ENCODE results near the gene CFD.
A peak's percentile ranks its signal among the peaks of the same experiment; 100 is the strongest.
"Not testable (repeated sequence)": the region's sequence is repeated elsewhere in the genome, so short reads cannot be mapped to it uniquely, and the experiment has no call there.

Gene CFD

DNA sequence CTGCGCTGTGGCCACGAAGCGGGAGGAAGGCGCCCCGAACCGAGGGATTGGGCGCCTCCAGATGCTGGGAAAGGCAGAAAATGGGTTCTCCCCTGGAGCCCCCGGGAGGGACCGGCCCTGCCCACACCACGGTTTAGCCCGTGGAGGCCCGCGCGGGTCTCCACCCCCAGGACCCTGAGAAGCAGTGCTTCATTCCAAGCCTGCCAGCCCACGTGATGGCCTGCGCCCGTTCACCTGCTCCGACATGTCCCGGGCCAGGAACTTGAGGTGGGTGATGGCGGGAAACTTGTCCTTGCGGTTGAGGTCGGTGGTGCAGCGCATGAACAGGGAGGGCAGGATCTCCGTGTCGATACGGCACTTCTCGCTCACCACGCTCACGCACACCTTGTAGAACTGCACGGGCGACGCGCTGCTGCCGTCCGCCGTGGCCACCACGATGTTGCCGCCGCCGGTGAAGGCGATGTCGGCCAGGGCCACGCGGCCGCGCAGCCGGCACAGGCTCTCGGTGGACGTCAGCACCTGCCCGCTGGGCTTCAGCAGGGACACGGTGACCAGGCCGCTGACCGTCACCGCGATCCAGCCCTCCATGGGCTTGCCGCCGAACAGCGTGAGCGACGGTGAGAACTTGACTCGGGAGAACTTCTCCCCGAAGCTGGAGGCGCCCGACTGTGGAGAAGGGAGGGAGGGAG, 26.2 kb downstream of the CFD start:
- Mint-ChIP-seq H3K27me3 (no peaks in the 10 kb centered on the region), H3K4me3 (no peak overlapping the region), H3K9me3 (no peaks in the 10 kb centered on the region), H3K27ac (no peak overlapping the region), H3K4me1 (peaks cover 5% of the 10 kb centered on the region), H3K36me3 (no peaks in the 10 kb centered on the region)

DNA sequence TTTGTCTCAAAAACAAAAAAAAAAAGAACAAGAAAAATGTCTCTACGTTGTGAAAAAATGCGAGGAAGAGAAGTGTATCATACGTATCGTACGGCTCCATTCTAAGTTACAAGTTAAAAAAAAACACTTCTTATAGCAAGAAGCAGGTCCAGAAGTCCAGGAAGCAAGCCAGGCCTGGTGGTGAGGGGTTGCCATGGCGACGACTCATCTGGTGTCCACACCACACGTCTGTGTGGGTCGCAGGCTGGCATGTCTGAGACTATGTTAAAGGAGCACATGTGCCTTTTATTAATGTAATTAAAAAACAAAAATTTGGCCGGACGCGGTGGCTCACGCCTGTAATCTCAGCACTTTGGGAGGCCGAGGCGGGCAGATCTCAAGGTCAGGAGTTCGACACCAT, 27.6 kb downstream of the CFD start:
- no peaks in the 10 kb centered on the region for H3K36me3 Mint-ChIP-seq

GRCh38 chr19:887599-887998, 28.1 kb downstream of the CFD start:
- Mint-ChIP-seq H3K36me3 (no peaks in the 10 kb centered on the region), H3K4me3 (no peak overlapping the region), H3K27me3 (no peaks in the 10 kb centered on the region), H3K9me3 (no peaks in the 10 kb centered on the region), H3K4me1 (peaks cover 11% of the 10 kb centered on the region), H3K27ac (no peak overlapping the region)

More for the DNA sequence above, 27.6 kb downstream of the CFD start:
- Mint-ChIP-seq H3K9me3 (no peaks in the 10 kb centered on the region), H3K4me3 (no peak overlapping the region), H3K27me3 (no peaks in the 10 kb centered on the region), H3K4me1 (peaks cover 11% of the 10 kb centered on the region), H3K27ac (no peak overlapping the region)

GRCh38 chr19:888581-889385, 29.3 kb downstream of the CFD start:
- no peaks in the 10 kb centered on the region for H3K27me3 Mint-ChIP-seq
- H3K4me3 Mint-ChIP-seq = peak overlapping the region; percentile 23
- no peaks in the 10 kb centered on the region for H3K9me3 Mint-ChIP-seq
- no peak overlapping the region for H3K27ac Mint-ChIP-seq
- H3K4me1 Mint-ChIP-seq = peaks cover 19% of the 10 kb centered on the region
- no peaks in the 10 kb centered on the region for H3K36me3 Mint-ChIP-seq

- H3K36me3 Mint-ChIP-seq = no peaks in the 10 kb centered on the region
- no peaks in the 10 kb centered on the region for H3K27me3 Mint-ChIP-seq
- H3K27ac Mint-ChIP-seq = no peak overlapping the region
- H3K9me3 Mint-ChIP-seq = no peaks in the 10 kb centered on the region
- H3K4me3 Mint-ChIP-seq = no peak overlapping the region
- peaks cover 26% of the 10 kb centered on the region for H3K4me1 Mint-ChIP-seq
These were observed 30.3 kb downstream of the CFD start for GRCh38 chr19:889662-890295.

GRCh38 chr19:890831-891230, 31.4 kb downstream of the CFD start:
- Mint-ChIP-seq H3K27ac (peak overlapping the region; percentile 68), H3K9me3 (no peaks in the 10 kb centered on the region), H3K4me3 (peak overlapping the region; percentile 68), H3K27me3 (no peaks in the 10 kb centered on the region), H3K36me3 (no peaks in the 10 kb centered on the region), H3K4me1 (peaks cover 26% of the 10 kb centered on the region)

GRCh38 chr19:891421-892200, 32.1 kb downstream of the CFD start:
- Mint-ChIP-seq H3K4me1 (peaks cover 27% of the 10 kb centered on the region), H3K27ac (peak overlapping the region; percentile 68), H3K4me3 (peak overlapping the region; percentile 84)
- not testable (repeated sequence) for H3K36me3 Mint-ChIP-seq, H3K9me3 Mint-ChIP-seq, H3K27me3 Mint-ChIP-seq

- Mint-ChIP-seq H3K9me3 (no peaks in the 10 kb centered on the region), H3K36me3 (no peaks in the 10 kb centered on the region), H3K4me3 (peak overlapping the region; percentile 84), H3K4me1 (peaks cover 30% of the 10 kb centered on the region), H3K27me3 (no peaks in the 10 kb centered on the region), H3K27ac (peak overlapping the region; percentile 55)
These were observed 32.9 kb downstream of the CFD start for GRCh38 chr19:892243-892893.

- H3K9me3 Mint-ChIP-seq = no peaks in the 10 kb centered on the region
- H3K27me3 Mint-ChIP-seq = no peaks in the 10 kb centered on the region
- H3K4me1 Mint-ChIP-seq = peaks cover 30% of the 10 kb centered on the region
- H3K4me3 Mint-ChIP-seq = peak within 1 kb of the TSS; percentile 95
- H3K36me3 Mint-ChIP-seq = no peaks in the 10 kb centered on the region
- H3K27ac Mint-ChIP-seq = peak within 1 kb of the TSS; percentile 100
These were observed 33.6 kb downstream of the CFD start, which contains the start of the genes MED16 and RNU6-9 for GRCh38 chr19:892894-893689. Gene MED16 (minus strand): TSS chr19:893187. CDS start chr19:891131, 2,056 bp downstream. Gene RNU6-9 (plus strand): TSS chr19:893484.

DNA sequence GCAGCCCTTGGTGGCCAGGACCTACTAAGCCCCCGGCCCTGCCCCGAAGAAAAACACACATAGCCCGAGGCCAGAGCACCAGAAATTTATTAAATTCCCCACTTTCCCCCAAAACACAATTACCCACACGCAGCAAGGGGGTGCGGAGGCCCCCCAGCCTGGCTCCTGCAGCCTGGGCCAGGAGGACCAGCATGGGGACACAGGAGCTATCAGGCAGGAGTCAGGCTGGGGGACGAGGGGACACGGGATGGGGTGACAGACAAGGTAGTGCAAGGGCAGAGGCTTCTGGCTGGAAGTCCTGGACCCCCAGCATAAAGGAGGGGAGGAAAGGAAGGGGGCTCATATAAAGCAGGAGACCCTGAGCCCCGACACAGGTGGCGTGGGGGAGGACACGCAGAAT, 37.0 kb downstream of the CFD start:
- no peak overlapping the region for H3K4me3 Mint-ChIP-seq
- no peaks in the 10 kb centered on the region for H3K36me3 Mint-ChIP-seq
- H3K27ac Mint-ChIP-seq = no peak overlapping the region
- no peaks in the 10 kb centered on the region for H3K27me3 Mint-ChIP-seq
- peaks cover 20% of the 10 kb centered on the region for H3K4me1 Mint-ChIP-seq
- H3K9me3 Mint-ChIP-seq = no peaks in the 10 kb centered on the region

GRCh38 chr19:896999-897398, 37.5 kb downstream of the CFD start:
- no peaks in the 10 kb centered on the region for H3K27me3 Mint-ChIP-seq
- H3K4me3 Mint-ChIP-seq = no peak overlapping the region
- H3K36me3 Mint-ChIP-seq = no peaks in the 10 kb centered on the region
- no peaks in the 10 kb centered on the region for H3K9me3 Mint-ChIP-seq
- H3K4me1 Mint-ChIP-seq = peaks cover 21% of the 10 kb centered on the region
- H3K27ac Mint-ChIP-seq = no peak overlapping the region

DNA sequence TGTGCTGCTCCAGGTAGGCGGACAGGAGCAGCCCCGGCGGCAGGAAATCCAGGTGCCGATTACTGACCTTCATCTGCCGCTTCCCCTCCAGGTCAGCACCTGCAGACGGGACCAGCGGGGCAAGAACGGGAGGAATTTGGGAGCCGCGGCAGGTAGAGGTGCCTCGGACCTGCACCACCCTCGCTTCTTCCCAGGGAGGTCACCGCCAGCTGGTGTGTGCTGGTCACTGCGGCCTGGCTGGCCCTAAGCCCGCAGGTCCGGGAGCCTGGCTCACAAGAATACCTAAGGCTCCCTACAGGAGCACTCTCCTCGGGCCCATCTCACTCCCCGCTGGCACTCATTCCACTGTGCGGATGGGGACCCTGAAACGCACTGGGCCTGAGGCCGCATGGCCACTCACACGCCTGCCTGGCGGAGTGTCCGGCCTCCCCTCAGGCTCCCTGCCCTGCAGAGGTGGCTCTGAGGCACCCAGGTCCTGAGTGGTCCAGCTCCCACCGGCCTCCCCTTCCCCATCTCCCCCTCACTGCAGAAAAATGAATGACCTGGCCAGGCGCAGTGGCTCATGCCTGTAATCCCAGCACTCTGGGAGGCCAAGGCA, 38.1 kb downstream of the CFD start:
- peaks cover 25% of the 10 kb centered on the region for H3K4me1 Mint-ChIP-seq
- no peak overlapping the region for H3K4me3 Mint-ChIP-seq
- no peak overlapping the region for H3K27ac Mint-ChIP-seq
- H3K9me3 Mint-ChIP-seq = no peaks in the 10 kb centered on the region
- no peaks in the 10 kb centered on the region for H3K36me3 Mint-ChIP-seq
- H3K27me3 Mint-ChIP-seq = no peaks in the 10 kb centered on the region

DNA sequence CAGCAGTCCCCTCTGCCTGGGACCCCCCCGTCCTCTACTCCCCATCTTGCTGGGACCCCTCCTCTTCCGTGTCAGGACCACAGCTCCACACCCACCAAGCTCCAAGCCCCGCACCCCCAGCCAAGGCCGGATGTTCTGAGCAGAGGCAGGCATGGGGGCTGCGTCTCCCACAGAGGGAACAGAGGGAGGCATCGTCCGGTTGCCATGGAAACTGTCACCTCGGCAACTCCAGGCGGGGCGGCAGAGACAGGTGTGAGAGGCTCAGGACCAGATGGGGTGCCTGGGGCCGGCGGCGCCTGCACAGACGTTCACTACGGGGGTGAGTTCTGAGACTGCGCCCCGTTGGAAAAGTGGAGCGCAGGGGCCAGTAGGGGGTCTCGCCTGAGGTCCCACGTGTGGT, 39.2 kb downstream of the CFD start:
- H3K9me3 Mint-ChIP-seq = no peaks in the 10 kb centered on the region
- peaks cover 21% of the 10 kb centered on the region for H3K4me1 Mint-ChIP-seq
- H3K4me3 Mint-ChIP-seq = no peak overlapping the region
- H3K36me3 Mint-ChIP-seq = no peaks in the 10 kb centered on the region
- no peaks in the 10 kb centered on the region for H3K27me3 Mint-ChIP-seq
- no peak overlapping the region for H3K27ac Mint-ChIP-seq
